Vagina (tissue), 2 donors: ENCODE data around the gene ZNF575.

Source experiments
- POLR2A ChIP-seq, 2 donors: fragments of 450-650 bp; IDR thresholded peaks; one replicate each; pipeline ENCODE4 v1.6.1; 2017; ENCODE audit warnings: antibody characterized with exemption in 2 of 2, mild to moderate bottlenecking in 2 of 2, moderate library complexity in 2 of 2
- POLR2AphosphoS5 ChIP-seq, 2 donors: sonication (generic); formaldehyde crosslinking; IDR thresholded peaks; one replicate each; pipeline ENCODE4 v1.9.0; 2017; ENCODE audit warnings: antibody characterized with exemption in 2 of 2, mild to moderate bottlenecking in 2 of 2, low read depth in 1 of 2; ENCODE audit not compliant: insufficient read depth in 1 of 2
- TF ChIP-seq, protein P1 (sequence below), 3 experiments: fragments of 450-650 bp in 2 of 3; fragments of 200-600 bp in 1 of 3; sonication (generic) in 1 of 3; IDR thresholded peaks; one replicate each; pipeline ENCODE4 v1.5.1; 2017 to 2019; ENCODE audit warnings: antibody characterized with exemption in 3 of 3, mild to moderate bottlenecking in 2 of 3, moderate library complexity in 2 of 3

DNA sequence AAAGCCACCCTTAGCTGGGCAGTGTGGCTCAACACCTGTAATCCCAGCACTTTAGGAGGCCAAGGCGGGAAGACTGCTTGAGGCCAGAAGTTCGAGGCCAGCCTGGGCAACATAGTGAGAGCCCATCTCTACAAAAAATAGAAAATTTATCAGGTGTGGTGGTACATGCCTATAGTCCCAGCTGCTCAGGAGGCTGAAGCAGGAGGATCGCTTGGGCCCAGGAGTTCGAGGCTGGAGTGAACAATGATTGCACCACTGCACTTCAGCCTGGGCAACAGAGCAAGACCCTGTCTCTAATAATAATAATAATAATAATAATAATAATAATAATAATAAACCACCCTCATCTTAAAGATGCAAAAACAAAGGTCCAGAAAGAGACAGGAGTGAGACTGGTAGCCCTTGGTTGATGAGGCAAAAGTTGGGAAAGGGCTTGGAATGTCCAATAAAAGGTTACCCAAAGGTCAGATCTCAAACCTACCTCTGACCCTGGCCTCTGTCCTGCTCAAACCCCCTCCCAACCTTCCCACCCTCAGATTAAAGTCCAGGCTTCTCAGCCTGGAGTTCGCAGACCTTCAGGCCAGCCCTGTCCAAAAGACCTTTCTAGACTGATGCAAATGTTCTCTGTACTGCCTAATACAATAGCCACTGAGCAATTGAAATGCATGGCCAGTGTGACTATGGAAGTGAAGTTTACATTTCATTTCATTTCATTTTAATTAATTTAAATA is 9.1 kb downstream of the ZNF575 start:
- TF ChIP-seq, protein P1, sequence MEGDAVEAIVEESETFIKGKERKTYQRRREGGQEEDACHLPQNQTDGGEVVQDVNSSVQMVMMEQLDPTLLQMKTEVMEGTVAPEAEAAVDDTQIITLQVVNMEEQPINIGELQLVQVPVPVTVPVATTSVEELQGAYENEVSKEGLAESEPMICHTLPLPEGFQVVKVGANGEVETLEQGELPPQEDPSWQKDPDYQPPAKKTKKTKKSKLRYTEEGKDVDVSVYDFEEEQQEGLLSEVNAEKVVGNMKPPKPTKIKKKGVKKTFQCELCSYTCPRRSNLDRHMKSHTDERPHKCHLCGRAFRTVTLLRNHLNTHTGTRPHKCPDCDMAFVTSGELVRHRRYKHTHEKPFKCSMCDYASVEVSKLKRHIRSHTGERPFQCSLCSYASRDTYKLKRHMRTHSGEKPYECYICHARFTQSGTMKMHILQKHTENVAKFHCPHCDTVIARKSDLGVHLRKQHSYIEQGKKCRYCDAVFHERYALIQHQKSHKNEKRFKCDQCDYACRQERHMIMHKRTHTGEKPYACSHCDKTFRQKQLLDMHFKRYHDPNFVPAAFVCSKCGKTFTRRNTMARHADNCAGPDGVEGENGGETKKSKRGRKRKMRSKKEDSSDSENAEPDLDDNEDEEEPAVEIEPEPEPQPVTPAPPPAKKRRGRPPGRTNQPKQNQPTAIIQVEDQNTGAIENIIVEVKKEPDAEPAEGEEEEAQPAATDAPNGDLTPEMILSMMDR (IDR thresholded peaks at IDR 0.05): no peak
- TF ChIP-seq POLR2AphosphoS5 (IDR thresholded peaks at IDR 0.05; ENCODE audit: insufficient read depth in 1 of 2, low read depth in 1 of 2) (no peak), POLR2A (IDR thresholded peaks at IDR 0.05) (no peak)
